Endometrium (tissue), 2 donors: Measurements from ENCODE around the gene DDX41.
"Not testable (repeated sequence)": the region's sequence is repeated elsewhere in the genome, so short reads cannot be mapped to it uniquely, and the experiment has no call there.

Experiments used
- FAIRE-seq: peaks from 2 replicates; lab custom pipeline; 2012; peaks lifted over from hg19 to GRCh38; lab: Jason Lieb, UNC
- donor health status: control.
- donor health status: control.

Gene DDX41

GRCh38 chr5:177537389-177538361 lies 20.9 kb upstream of the DDX41 start:
- no peak for FAIRE-seq

GRCh38 chr5:177536386-177536785 lies 19.6 kb upstream of the DDX41 start:
- no peak for FAIRE-seq

DNA sequence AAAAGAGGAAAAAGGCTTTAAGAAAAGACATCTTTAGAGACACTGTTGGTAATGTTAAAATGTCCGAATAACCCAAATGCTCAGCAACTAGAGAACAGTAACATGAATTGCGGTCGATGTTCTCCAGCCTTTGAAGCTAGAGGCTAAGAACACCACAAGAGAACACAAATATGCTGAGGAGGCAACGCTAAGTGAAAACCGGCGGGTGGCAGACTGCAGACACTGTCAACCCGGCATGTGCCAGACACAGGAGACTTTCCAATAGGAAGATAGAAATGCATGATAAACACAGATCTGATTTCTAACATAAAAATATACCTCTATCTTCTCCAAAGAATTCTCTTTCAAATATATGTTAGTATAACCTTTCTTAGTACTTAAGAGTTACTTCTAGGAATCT lies 18.4 kb upstream of the DDX41 start:
- FAIRE-seq: no peak

DNA sequence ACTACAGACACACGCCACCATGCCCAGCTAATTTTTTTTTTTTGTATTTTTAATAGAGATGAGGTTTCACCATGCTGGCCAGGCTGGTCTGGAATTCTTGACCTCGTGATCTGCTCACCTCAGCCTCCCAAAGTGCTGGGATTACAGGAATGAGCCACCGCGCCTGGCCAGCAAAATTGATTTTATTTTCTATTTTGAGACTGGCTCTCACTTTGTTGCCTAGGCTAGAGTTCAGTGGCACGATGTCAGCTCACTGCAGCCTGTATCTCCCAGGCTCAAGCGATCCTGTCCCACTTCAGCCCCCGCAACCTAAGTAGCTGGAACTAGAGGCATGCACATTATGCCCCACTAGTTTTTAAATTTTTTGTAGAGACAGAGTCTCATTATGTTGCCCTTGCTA lies 17.7 kb upstream of the DDX41 start:
- FAIRE-seq: not testable (repeated sequence)

DNA sequence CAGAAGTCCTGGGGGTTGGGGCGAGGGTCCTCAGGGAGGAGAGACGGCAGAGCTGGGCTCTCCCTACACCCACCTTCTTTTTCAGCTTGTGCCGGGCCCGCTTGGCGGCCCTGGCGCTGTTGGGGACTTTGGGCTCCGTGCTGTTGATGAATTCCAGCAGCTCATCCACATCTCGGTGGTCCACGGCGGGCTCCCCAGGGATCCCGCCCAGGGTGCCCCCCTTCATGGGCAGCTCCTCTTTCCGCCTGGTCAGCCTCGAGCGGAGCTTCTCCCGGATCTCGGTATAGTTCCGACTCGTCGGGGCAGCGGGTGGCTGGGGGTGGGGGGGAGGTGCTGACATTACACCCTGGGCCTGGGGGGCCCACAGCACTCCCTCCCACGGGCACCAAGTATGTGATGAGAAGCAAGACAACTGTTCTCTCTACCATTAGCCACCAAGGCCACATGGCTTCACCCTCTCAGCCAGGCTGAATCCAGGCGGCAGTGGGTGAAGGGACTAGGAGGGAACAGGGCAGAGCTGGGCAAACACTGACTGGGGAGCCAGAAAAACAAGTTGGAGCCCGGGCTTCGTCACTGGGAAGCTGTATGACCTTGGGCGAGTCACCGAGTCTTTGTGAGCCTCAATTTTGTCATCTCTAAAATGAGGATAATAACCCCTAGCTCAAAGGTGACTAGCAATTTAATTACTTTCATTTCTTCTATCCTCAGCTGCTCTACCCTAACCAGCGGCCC lies 14.6 kb upstream of the DDX41 start:
- no peak for FAIRE-seq

DNA sequence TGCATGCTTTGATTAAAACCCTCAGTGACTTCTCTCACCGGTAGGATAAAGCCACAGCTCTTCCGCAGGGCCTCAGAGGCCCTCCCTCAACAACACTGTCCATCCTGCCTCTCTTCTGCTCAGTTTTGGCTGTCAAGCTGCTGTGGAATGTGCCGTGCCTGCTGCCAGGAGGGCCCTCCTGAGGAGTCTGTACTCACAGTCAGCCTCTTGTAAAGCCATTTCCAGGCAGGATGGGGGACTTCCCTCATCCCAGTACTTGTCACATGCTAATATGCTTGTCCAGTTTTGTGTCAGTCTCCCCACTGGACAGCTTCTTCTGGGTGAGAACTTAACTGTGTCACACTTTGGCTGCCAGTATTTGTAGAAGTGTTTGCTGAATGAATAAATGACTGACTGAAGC lies 13.9 kb upstream of the DDX41 start:
- FAIRE-seq: no peak

DNA sequence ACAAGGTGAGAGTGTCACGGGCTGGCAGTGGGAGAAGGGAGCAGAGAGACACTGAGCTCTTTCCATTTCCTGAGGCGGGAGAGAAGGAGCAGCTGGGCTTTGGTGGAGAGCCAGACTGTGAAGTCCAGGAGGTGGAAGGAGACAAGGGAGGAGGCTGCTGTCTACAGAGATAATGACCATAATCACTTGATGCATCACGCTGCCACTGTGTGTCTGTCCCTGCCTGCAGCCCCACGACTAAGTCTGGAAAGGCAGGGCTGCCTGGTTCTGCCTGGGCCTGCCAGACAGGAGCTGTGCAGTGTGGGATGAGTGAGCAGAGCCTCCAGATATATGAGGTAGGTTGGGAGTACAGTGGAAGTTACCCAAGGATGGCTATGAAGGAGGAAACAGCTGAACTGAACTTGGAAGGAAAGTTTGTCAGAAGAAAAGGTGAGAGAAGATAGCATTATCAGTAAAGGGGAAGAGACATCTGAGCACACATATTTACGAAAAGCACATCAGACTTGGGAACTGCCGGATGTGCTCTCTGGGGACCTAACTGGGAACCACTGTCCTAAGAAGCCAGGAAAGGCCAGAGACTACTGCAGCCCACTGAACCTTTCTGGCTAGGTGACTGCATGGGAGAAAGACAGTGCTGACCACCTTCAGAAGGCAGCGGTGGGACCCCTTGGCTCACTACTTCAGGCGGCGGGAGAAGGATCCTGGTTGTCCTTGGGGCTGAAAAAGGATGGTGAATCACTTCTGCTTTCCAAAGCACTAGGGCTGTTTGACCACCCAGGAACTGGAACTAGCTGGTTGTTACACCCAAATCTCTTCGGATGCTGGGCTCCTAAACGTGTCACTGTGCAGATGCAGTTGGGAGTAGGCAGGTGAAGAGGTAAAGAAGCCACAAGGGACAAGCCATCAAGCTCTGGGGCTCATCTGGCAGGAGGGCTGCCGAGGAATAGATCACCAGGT lies 12.8 kb upstream of the DDX41 start:
- FAIRE-seq: no peak

GRCh38 chr5:177528631-177529030 lies 11.9 kb upstream of the DDX41 start:
- no peak for FAIRE-seq

GRCh38 chr5:177527595-177527994 lies 10.8 kb upstream of the DDX41 start:
- FAIRE-seq: no peak

- no peak for FAIRE-seq
Measured at GRCh38 chr5:177526791-177527190, 10.0 kb upstream of the DDX41 start.

DNA sequence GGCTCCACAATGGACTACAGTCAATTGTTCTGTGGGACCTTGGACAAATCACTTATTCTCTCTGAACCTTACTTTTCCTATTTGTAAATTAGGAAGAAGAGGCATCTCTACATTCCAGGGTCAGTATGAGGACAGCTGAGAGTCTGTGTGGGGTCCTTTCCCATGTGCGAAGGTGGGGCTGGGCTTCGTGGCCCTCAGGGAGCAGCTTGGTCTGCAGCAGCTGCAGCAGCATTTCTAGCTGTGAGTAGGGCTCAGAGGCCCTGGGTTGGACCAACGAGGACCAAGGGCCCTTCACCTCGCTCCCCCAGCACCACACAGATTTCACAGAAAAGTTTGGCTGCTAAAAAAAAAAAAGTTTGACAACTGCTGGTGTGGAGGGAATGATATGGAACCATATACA lies 9.4 kb upstream of the DDX41 start:
- FAIRE-seq: no peak

GRCh38 chr5:177524941-177525655 lies 8.3 kb upstream of the DDX41 start:
- no peak for FAIRE-seq

DNA sequence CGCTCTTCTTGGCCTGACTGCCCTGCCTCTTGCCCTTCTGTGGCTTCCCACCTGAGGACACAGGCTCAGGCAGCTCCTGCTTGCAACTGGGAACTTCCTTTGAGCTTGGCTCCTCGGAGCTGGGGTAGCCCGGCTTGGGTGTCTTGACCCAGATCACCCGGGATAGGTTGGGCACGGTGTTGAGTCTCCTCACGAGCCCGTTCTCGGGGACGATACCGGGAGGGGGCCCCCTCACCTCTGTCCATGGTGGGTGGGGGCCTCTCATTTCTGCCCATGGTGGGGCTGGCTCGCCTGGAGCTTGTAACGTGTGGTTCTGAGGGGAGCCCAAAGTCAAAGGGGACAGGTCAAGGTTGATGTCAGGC lies 7.8 kb upstream of the DDX41 start:
- no peak for FAIRE-seq

DNA sequence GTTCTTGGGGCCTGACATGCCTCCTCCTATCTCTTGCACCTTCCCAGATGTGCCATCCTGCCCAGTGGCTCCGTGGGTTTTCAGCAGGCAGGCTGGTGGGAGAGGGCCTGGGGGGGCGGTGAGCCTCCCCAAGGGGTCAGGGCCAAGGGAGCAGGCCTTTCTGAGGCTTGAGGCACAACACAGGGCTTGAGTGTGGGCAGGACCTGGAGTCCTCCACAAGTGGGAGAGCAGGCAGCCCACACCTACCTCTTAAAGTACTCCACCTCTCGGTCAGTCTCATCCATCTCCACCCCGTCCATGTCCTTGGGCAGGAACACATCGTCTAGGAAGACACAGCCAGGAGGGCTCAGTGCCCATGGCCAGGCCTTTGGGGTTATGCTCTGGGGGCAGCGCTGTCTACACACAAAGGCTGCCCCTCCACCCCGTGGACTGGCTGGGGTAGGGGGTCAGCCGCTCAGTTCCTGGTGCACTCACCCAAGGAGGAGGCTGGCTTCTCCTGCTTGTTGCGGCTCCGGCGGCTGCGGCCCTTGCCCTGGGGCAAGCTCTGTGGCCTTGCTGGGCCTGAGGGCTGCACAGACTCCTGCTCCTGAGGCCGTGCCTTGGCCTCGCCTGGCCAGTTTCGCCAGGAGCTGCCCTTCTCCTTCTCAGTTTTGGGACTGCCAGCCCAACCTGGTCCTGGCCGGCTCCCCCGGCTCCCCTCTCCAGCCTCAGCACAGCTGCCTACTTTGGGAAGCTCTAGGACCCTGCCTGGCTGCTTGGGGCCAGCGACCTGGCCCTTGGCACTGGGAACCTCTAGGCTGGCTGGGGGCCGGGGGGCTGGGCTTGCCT lies 7.2 kb upstream of the DDX41 start:
- no peak for FAIRE-seq

DNA sequence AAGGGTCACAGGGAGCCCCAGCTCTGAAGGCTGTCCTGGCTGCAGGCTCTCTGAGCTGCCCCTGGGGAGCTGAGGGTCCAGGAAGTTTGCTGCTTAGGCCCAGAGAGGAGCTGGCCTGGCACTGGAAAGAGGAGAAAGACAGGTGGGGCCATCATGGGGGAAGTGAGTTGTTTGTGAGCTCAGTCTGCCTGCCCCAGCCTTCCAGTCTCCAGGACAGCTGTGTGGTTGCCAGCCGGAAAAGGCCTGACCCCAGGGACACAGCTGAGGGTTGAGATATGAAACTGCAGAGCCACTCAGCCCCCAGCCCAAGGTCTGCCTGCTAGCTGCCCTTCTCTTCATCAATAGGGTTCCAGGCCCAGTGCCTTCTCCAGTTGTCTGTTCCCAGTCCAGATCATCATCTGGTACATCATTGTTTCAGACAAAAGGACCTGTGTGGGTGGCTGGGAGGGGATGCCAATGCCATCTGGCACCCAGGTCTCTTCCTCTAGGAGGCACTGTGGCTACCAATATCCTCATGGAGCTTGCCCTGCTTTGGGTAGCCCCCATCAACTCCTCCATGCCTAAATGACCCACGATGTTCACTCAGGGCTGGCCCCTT lies 4.3 kb upstream of the DDX41 start:
- FAIRE-seq: no peak

DNA sequence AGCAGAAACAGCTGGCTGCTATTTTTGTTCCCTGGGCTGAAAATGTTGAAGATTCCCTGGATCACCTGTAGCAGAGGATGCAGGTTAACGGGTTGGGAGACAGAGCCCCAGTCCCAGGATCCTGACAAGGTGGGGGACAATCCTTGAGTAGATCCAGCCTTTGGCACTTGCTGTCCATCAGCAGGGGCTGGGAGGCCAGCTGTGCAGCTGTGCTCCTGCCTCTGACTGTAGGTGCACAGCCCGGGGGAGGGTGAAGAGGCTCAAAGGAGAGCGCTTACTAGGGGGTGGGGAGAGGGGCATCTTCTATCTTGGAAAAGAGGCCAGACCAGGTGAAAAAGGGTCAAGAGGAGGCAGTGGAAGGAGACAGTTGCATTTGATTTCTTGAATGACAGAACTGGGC lies 3.5 kb upstream of the DDX41 start:
- no peak for FAIRE-seq

DNA sequence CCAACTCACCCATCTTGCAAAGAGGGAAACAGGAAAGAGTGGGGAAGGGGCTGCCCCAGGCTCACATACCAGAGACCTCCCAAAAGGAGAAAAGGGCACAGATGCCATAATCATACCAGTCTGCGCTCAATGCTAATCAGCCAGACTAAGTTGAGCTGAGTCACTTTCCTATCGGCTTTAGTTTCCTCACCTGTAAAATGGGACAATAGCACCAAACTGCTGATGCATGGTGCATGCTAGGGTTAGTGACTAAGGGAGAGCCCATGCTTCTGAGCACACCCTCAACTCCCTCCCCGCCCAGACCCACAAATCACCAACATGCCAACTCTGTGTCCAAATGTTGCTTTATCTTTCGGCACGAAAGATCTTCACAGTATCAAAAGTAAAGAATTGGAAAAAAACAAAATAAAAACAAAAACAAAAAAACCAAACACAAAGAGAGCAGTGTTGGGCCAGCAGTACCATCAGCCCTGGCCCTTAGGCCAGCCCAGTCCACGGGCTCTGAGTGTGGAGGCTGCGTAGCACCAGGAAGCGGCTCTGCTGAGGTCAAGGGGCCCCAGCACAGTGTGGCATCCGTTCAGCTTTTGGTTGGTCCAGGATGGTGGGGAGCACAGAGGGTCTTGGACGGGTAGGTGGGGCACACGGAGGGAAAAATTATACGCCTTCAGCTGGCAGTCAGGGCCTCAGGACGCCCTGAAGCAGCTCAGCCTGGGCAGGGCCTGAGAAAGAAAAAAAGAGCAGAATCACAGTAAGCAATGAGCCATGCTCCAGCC lies 2.9 kb upstream of the DDX41 start:
- no peak for FAIRE-seq

- no peak for FAIRE-seq
Measured at GRCh38 chr5:177515580-177515979, 1.2 kb downstream of the DDX41 start.

- FAIRE-seq: no peak
Measured at GRCh38 chr5:177514541-177514940, 2.2 kb downstream of the DDX41 start.

DNA sequence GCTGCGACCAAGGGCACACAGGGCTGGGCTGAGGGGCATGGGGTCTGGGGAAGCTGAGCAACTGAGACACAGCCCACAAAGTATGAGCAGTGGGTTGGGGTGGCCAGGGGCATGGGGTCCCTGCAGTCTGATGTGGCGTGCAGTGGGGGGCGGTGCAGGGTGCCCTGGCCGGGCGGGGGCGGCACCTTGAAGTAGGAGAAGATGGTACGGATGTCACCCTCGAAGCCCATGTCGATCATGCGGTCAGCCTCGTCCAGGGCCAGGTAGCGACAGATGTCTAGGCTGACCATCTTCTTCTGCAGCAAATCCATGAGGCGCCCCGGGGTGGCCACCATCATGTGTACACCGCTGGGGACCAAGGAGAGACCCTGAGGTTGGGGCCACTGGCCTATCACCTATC lies 3.3 kb downstream of the DDX41 start:
- no peak for FAIRE-seq
